Common myeloid progenitor, CD34-positive (primary cell): Measurements from ENCODE around the gene WWP2.
"Not testable (repeated sequence)": the region's sequence is repeated elsewhere in the genome, so short reads cannot be mapped to it uniquely, and the experiment has no call there.

Experiments used
- CTCF ChIA-PET: fragments of 350-600 bp; sonication (Branson Sonifier 250); formaldehyde crosslinking; loops from one replicate; lab custom pipeline; 2021; ENCODE audit warnings: antibody characterized with exemption; lab: Charles Lee
- POLR2A ChIA-PET: fragments of 350-600 bp; sonication (Branson Sonifier 250); formaldehyde crosslinking; loops from one replicate; lab custom pipeline; 2021; ENCODE audit warnings: antibody characterized with exemption; lab: Charles Lee
- DNase-seq, 3 donors: peaks; one replicate each; pipeline versions ENCODE4 v3.0.0 to v3.0.0-alpha.2; 2013
- H3K27ac ChIP-seq, 2 experiments: 1 replicate in 1 of 2; 2 replicates in 1 of 2; pipeline ENCODE4 v1.7.0; 2013; ENCODE audit warnings: inconsistent platforms in 2 of 2, low read length in 2 of 2, mild to moderate bottlenecking in 2 of 2, low read depth in 1 of 2, moderate library complexity in 1 of 2; ENCODE audit not compliant: severe bottlenecking in 2 of 2, insufficient read depth in 1 of 2, poor library complexity in 1 of 2
- H3K27me3 ChIP-seq, 5 experiments: replicated peaks in 2 of 5; 1 replicate in 3 of 5; 2 replicates in 2 of 5; pipeline versions ENCODE4 v1.6.1 to v1.7.0; 2013; ENCODE audit warnings: low read length in 4 of 5, mild to moderate bottlenecking in 2 of 5, moderate library complexity in 2 of 5, inconsistent platforms in 1 of 5; ENCODE audit not compliant: insufficient read depth in 5 of 5, control insufficient read depth in 4 of 5
- H3K36me3 ChIP-seq, 4 experiments: 1 replicate in 2 of 4; 2 replicates in 2 of 4; pipeline versions ENCODE4 v1.6.1 to v1.7.0; 2013; ENCODE audit warnings: low read length in 3 of 4, control low read depth in 1 of 4, mild to moderate bottlenecking in 1 of 4; ENCODE audit not compliant: control insufficient read depth in 4 of 4, insufficient read depth in 4 of 4
- H3K4me1 ChIP-seq, 4 experiments: 1 replicate in 3 of 4; 2 replicates in 1 of 4; pipeline versions ENCODE4 v1.6.1 to v1.7.1; 2013; ENCODE audit warnings: low read length in 3 of 4, mild to moderate bottlenecking in 3 of 4, control low read depth in 1 of 4, inconsistent platforms in 1 of 4, moderate library complexity in 1 of 4; ENCODE audit not compliant: control insufficient read depth in 4 of 4, insufficient read depth in 4 of 4; ENCODE audit errors: control extremely low read depth in 1 of 4
- H3K4me3 ChIP-seq, 7 experiments: 1 replicate in 4 of 7; 2 replicates in 3 of 7; pipeline versions ENCODE4 v1.5.1 to v1.7.0; 2013; ENCODE audit warnings: mild to moderate bottlenecking in 7 of 7, low read length in 6 of 7, moderate library complexity in 6 of 7, inconsistent platforms in 2 of 7, low read depth in 2 of 7, control low read depth in 1 of 7; ENCODE audit not compliant: insufficient read depth in 4 of 7, control insufficient read depth in 1 of 7; ENCODE audit errors: extremely low read depth in 1 of 7
- H3K9me3 ChIP-seq, 5 experiments: 1 replicate in 4 of 5; 2 replicates in 1 of 5; pipeline versions ENCODE4 v1.6.1 to v1.7.1; 2013; ENCODE audit warnings: low read length in 4 of 5, mild to moderate bottlenecking in 2 of 5, inconsistent platforms in 1 of 5, low read depth in 1 of 5, moderate library complexity in 1 of 5; ENCODE audit not compliant: control insufficient read depth in 4 of 5, insufficient read depth in 2 of 5; ENCODE audit errors: control extremely low read depth in 1 of 5
- WGBS: methylation state at CpG from one replicate; pipeline ENCODE4 v1.1.5; 2013; ENCODE audit not compliant: insufficient coverage; 5-methylcytosine and 5-hydroxymethylcytosine counted together

Gene WWP2

GRCh38 chr16:69804297-69804696, 42.2 kb downstream of the WWP2 start:
- POLR2A ChIA-PET, result no interaction called here
- Histone ChIP-seq H3K27ac (no peak overlapping the region), H3K36me3 (peaks cover 14 to 29% (median 21%) of the 10 kb centered on the region in 4 experiments), H3K27me3 (no peaks in the 10 kb centered on the region), H3K9me3 (no peaks in the 10 kb centered on the region), H3K4me3 (no peak overlapping the region), H3K4me1 (no peaks in the 10 kb centered on the region)
- no CpG with 5 or more reads among the region's 1 CpG for WGBS
- no peak for DNase-seq
- CTCF ChIA-PET, result interaction anchor here (0.6 kb wide), 1 partner anchor 9 kb away, joined by 3 read pairs; no protein-coding TSS in a partner anchor

DNA sequence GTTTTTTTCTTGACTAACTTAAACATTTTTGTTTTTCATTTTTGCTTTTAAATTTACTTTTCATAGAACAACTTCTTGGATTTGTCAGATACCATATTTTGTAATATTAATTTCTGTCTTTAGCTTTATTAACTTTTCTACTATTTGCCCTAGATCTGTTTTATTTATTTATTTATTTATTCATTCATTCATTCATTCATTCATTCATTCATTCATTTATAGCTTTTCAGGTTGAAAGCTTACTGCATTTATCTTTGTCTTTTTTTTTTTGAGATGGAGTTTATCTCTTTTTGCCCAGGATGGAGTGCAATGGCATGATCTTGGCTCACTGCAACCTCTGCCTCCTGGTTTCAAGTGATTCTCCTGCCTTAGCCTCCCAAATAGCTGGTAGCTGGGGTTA, 44.6 kb downstream of the WWP2 start:
- H3K4me1 ChIP-seq, H3K27me3 ChIP-seq, H3K9me3 ChIP-seq, DNase-seq, H3K27ac ChIP-seq, H3K4me3 ChIP-seq, POLR2A ChIA-PET: not testable (repeated sequence)
- peaks cover 15 to 20% (median 17%) of the 10 kb centered on the region in 4 experiments for H3K36me3 ChIP-seq
- CTCF ChIA-PET, result interaction anchor here (0.8 to 1.7 kb wide), 4 partner anchors 11 to 124 kb away, joined by 3 read pairs; no protein-coding TSS in a partner anchor

GRCh38 chr16:69812688-69813014, 50.5 kb downstream of the WWP2 start:
- H3K27me3 ChIP-seq, result no peaks in the 10 kb centered on the region
- no peak overlapping the region for H3K27ac ChIP-seq
- no peaks in the 10 kb centered on the region for H3K4me1 ChIP-seq
- DNase-seq, result no peak
- no peak overlapping the region for H3K4me3 ChIP-seq
- CTCF ChIA-PET, result interaction anchor here (1.2 kb wide), 1 partner anchor 11 kb away, joined by 3 read pairs; no protein-coding TSS in a partner anchor
- WGBS, result no CpG with 5 or more reads among the region's 2 CpGs
- peaks cover 5 to 20% (median 18%) of the 10 kb centered on the region in 4 experiments for H3K36me3 ChIP-seq
- peaks cover 0 to 2% (median under 1%) of the 10 kb centered on the region in 5 experiments for H3K9me3 ChIP-seq
- POLR2A ChIA-PET, result no interaction called here

- ChIA-PET POLR2A (no interaction called here), CTCF (interaction anchor here (0.7 to 1.1 kb wide), 4 partner anchors 8 to 484 kb away, joined by 3 to 5 read pairs (median 3); no protein-coding TSS in a partner anchor)
- H3K27me3 ChIP-seq, result no peaks in the 10 kb centered on the region
- 100% methylated on average over 2 of the region's 5 CpGs for WGBS
- H3K36me3 ChIP-seq, result peaks cover 5 to 22% (median 19%) of the 10 kb centered on the region in 4 experiments
- DNase-seq, result no peak
- no peak overlapping the region for H3K4me3 ChIP-seq
- H3K27ac ChIP-seq, result no peak overlapping the region
- H3K9me3 ChIP-seq, result peaks cover 0 to 4% (median 4%) of the 10 kb centered on the region in 5 experiments
- H3K4me1 ChIP-seq, result no peaks in the 10 kb centered on the region
Observed at GRCh38 chr16:69814078-69814477, 51.9 kb downstream of the WWP2 start.

DNA sequence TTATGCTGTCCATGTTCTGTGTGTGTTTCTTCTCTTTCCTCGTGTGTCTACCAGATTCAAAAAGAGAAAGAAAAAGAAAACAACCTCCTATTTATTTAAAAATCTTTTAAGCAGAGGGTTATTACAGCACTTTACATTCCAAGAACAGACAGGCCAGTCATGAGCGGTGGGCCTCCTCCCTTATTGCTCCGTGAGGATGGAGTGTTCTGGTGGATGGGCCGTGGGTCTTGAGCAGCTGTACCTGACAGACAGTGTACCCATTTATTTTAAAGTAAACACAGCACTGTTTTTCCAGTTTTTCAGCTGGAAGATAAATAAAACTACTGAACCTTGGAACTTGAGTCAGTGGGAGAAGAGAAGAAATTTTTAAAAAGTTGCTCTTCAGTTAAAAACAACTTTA, 52.4 kb downstream of the WWP2 start:
- DNase-seq, result no peak
- WGBS, result no CpG with 5 or more reads among the region's 4 CpGs
- H3K4me1 ChIP-seq, result no peaks in the 10 kb centered on the region
- no peak overlapping the region for H3K4me3 ChIP-seq
- CTCF ChIA-PET, result interaction anchor here (0.6 to 0.9 kb wide), 2 partner anchors 20 to 29 kb away, joined by 3 read pairs; no protein-coding TSS in a partner anchor
- peaks cover 0 to 4% (median 4%) of the 10 kb centered on the region in 5 experiments for H3K9me3 ChIP-seq
- POLR2A ChIA-PET, result no interaction called here
- H3K36me3 ChIP-seq, result peaks cover 5 to 19% (median 17%) of the 10 kb centered on the region in 4 experiments
- no peak overlapping the region for H3K27ac ChIP-seq
- no peaks in the 10 kb centered on the region for H3K27me3 ChIP-seq

DNA sequence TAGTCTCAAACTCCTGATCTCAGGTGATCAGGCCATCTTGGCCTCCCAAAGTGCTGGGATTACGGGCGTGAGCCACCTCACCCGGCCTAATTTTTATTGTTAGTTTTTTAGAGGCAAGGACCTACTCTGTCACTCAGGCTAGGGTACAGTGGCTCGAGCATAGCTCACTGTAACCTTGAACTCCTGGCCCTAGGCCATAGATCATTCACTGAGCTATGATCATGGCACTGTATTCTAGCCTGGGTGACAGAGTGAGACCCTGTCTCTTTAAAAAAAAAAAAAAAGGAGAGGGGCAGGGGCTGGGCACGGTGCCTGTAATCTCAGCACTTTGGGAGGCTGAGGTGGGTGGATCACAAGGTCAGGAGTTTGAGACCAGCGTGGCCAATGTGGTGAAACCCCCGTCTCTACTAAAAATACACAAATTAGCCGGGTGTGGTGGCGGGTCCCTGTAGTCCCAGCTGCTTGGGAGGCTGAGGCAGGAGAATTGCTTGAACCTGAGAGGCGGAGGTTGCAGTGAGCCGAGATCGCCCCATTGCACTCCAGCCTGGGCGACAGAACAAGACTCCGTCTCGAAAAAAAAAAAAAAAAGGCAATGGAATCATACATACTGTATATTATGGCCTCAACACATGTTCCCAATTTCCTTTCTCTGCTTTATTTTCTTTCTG, 53.2 kb downstream of the WWP2 start:
- CTCF ChIA-PET, result interaction anchor here (0.6 kb wide), 1 partner anchor 28 kb away, joined by 3 read pairs; no protein-coding TSS in a partner anchor
- POLR2A ChIA-PET, H3K9me3 ChIP-seq, H3K4me3 ChIP-seq, DNase-seq, H3K27ac ChIP-seq, H3K4me1 ChIP-seq, H3K27me3 ChIP-seq: not testable (repeated sequence)
- 98% methylated on average over 5 of the region's 15 CpGs for WGBS
- H3K36me3 ChIP-seq, result peaks cover 4 to 15% (median 14%) of the 10 kb centered on the region in 4 experiments

- WGBS, result 100% methylated on average over 3 of the region's 4 CpGs
- Histone ChIP-seq H3K27ac (no peak overlapping the region), H3K4me3 (no peak overlapping the region), H3K4me1 (no peaks in the 10 kb centered on the region), H3K27me3 (no peaks in the 10 kb centered on the region), H3K36me3 (peaks cover 4 to 22% (median 11%) of the 10 kb centered on the region in 4 experiments), H3K9me3 (peaks cover 0 to 4% (median 4%) of the 10 kb centered on the region in 5 experiments)
- ChIA-PET CTCF (no interaction called here), POLR2A (no interaction called here)
- no peak for DNase-seq
Observed at GRCh38 chr16:69816996-69817395, 54.9 kb downstream of the WWP2 start.
